Measurements from ENCODE around the gene C10orf105.

DNA sequence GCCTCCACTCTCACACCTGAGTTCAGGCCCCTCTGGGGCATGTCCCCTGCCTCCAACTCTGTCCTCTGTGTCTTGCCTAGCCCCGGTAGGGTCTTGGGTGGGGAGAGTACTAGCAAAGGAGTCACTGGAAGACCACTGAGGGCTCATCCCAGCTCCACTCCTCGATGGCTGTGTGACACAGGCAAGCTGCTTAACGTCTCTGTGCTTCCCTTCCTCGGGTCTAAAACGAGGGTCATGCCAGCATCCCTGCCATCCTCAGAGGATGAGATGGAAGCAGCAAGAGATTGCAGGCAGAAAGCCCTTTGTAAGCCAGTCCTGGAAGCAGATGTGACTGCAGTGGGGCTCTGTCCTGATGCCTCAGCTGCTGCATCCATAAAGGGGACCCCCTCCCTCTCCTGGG lies 15.2 kb upstream of the C10orf105 start:
- TF ChIP-seq GATA3 (IDR thresholded peaks at IDR 0.05; ENCODE audit: low read depth, low read length) (no peak), GATA2 (IDR thresholded peaks at IDR 0.05; ENCODE audit: low read depth, low read length) (no peak)
